Peyer's patch (tissue), 4 donors: Measurements from ENCODE around the gene ZNF81. TPM values are rescaled to one million over a fixed set of nuclear protein-coding genes. Genes with fewer than 3 reads are reported as not detected.
"Not testable (repeated sequence)": the region's sequence is repeated elsewhere in the genome, so short reads cannot be mapped to it uniquely, and the experiment has no call there.

Source experiments
- DNase-seq, 3 donors: peaks; one replicate each; pipeline ENCODE4 v3.0.0-alpha.2; 2017 to 2019
- H3K27ac ChIP-seq, 4 donors: fragments of 200-600 bp; sonication (generic); one replicate each; pipeline ENCODE4 v1.5.1; 2016 to 2019
- H3K27me3 ChIP-seq, 2 donors: fragments of 200-600 bp; sonication (generic); one replicate each; pipeline ENCODE4 v1.5.1; 2019
- H3K36me3 ChIP-seq, 3 donors: fragments of 200-600 bp; sonication (generic); one replicate each; pipeline ENCODE4 v1.5.1; 2016 to 2019
- H3K4me1 ChIP-seq, 4 donors: fragments of 200-600 bp; sonication (generic); one replicate each; pipeline ENCODE4 v1.5.1; 2016 to 2019
- H3K4me3 ChIP-seq, 4 donors: fragments of 200-600 bp; sonication (generic); 1 replicate in 3 of 4; 2 replicates in 1 of 4; pipeline ENCODE4 v1.5.1; 2016 to 2019; ENCODE audit warnings: mild to moderate bottlenecking in 1 of 4
- H3K9me3 ChIP-seq, 4 donors: fragments of 200-600 bp; sonication (generic); one replicate each; pipeline ENCODE4 v1.5.1; 2016 to 2019; ENCODE audit warnings: mild to moderate bottlenecking in 1 of 4
- POLR2A ChIP-seq, 2 donors: fragments of 450-650 bp; IDR thresholded peaks; one replicate each; pipeline ENCODE4 v1.5.1; 2017; ENCODE audit warnings: antibody characterized with exemption in 2 of 2, mild to moderate bottlenecking in 2 of 2, moderate library complexity in 2 of 2
- total RNA-seq, 4 donors: library from RNA; depleted of rRNA; stranded (reverse); fragments of >200 nt; gene quantifications; one replicate each; pipeline ENCODE4 v1.1.0, GENCODE V29; 2016
- TF ChIP-seq, protein P1 (sequence below), 6 experiments: fragments of 450-650 bp in 4 of 6; fragments of 200-600 bp in 2 of 6; sonication (generic) in 1 of 6; IDR thresholded peaks; one replicate each; pipeline ENCODE4 v1.5.1; 2017 to 2019; ENCODE audit warnings: antibody characterized with exemption in 6 of 6, mild to moderate bottlenecking in 3 of 6, moderate library complexity in 1 of 6

Gene ZNF81
- total RNA-seq, 4 donors from 2014 or later = 8.3 to 13.9 (median 10.6) TPM

- Histone ChIP-seq H3K27ac (no peak overlapping the region), H3K27me3 (no peaks in the 10 kb centered on the region), H3K4me3 (no peak overlapping the region), H3K9me3 (no peaks in the 10 kb centered on the region), H3K36me3 (no peaks in the 10 kb centered on the region), H3K4me1 (peaks cover 0 to 3% (median 0%) of the 10 kb centered on the region in 4 donors)
- DNase-seq = no peak
- no peak for TF ChIP-seq POLR2A (IDR thresholded peaks at IDR 0.05)
- TF ChIP-seq, protein P1, sequence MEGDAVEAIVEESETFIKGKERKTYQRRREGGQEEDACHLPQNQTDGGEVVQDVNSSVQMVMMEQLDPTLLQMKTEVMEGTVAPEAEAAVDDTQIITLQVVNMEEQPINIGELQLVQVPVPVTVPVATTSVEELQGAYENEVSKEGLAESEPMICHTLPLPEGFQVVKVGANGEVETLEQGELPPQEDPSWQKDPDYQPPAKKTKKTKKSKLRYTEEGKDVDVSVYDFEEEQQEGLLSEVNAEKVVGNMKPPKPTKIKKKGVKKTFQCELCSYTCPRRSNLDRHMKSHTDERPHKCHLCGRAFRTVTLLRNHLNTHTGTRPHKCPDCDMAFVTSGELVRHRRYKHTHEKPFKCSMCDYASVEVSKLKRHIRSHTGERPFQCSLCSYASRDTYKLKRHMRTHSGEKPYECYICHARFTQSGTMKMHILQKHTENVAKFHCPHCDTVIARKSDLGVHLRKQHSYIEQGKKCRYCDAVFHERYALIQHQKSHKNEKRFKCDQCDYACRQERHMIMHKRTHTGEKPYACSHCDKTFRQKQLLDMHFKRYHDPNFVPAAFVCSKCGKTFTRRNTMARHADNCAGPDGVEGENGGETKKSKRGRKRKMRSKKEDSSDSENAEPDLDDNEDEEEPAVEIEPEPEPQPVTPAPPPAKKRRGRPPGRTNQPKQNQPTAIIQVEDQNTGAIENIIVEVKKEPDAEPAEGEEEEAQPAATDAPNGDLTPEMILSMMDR (IDR thresholded peaks at IDR 0.05) = no peak
These were observed 1.7 kb downstream of the ZNF81 start for GRCh38 chrX:47838361-47838760.

- Histone ChIP-seq H3K4me1 (peaks cover 0 to 3% (median 0%) of the 10 kb centered on the region in 4 donors), H3K36me3 (no peaks in the 10 kb centered on the region), H3K27me3 (no peaks in the 10 kb centered on the region), H3K27ac (no peak overlapping the region), H3K4me3 (no peak overlapping the region), H3K9me3 (no peaks in the 10 kb centered on the region)
- TF ChIP-seq, protein P1 (IDR thresholded peaks at IDR 0.05) = no peak
- TF ChIP-seq POLR2A (IDR thresholded peaks at IDR 0.05) = no peak
- DNase-seq = no peak
These were observed 3.4 kb downstream of the ZNF81 start for GRCh38 chrX:47840111-47840510.

- TF ChIP-seq POLR2A (IDR thresholded peaks at IDR 0.05) = no peak
- TF ChIP-seq, protein P1 (IDR thresholded peaks at IDR 0.05) = no peak
- no peak overlapping the region for H3K27ac ChIP-seq
These were observed 6.7 kb downstream of the ZNF81 start for GRCh38 chrX:47843363-47843762.

GRCh38 chrX:47844117-47844516 lies 7.4 kb downstream of the ZNF81 start:
- TF ChIP-seq, protein P1 (IDR thresholded peaks at IDR 0.05) = no peak
- no peak for TF ChIP-seq POLR2A (IDR thresholded peaks at IDR 0.05)
- DNase-seq = no peak
- no peak overlapping the region for H3K27ac ChIP-seq
- H3K9me3 ChIP-seq = no peaks in the 10 kb centered on the region
- no peaks in the 10 kb centered on the region for H3K4me1 ChIP-seq
- no peak overlapping the region for H3K4me3 ChIP-seq
- H3K27me3 ChIP-seq = no peaks in the 10 kb centered on the region
- H3K36me3 ChIP-seq = peaks cover 0 to 6% (median 0%) of the 10 kb centered on the region in 3 donors

More at GRCh38 chrX:47843363-47843762, 6.7 kb downstream of the ZNF81 start:
- DNase-seq = no peak
- H3K27me3 ChIP-seq = no peaks in the 10 kb centered on the region
- H3K36me3 ChIP-seq = peaks cover 0 to 6% (median 0%) of the 10 kb centered on the region in 3 donors
- no peaks in the 10 kb centered on the region for H3K9me3 ChIP-seq
- no peaks in the 10 kb centered on the region for H3K4me1 ChIP-seq
- no peak overlapping the region for H3K4me3 ChIP-seq

DNA sequence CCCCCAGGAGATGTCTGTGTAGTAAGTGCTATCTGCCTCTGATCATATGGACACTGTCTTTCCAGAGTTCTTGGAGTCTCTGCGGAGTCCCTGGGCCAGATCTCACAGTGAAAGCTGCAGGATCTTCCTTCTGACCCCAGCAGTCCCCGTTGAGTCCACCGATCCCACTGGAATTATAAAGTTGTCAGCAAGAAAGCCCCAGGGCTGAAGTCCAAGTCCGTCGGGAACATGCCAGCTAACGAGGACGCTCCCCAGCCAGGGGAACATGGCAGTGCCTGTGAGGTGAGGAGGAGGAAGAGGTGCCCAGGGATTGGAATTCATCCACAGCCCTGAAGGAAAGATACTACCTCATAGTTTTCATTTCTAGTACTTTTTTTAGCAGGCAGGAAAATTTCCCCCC lies 9.3 kb downstream of the ZNF81 start:
- H3K36me3 ChIP-seq = peaks cover 0 to 6% (median 0%) of the 10 kb centered on the region in 3 donors
- no peak overlapping the region for H3K4me3 ChIP-seq
- peak in 2 of 3 donors; percentile 50 to 54 for DNase-seq
- no peaks in the 10 kb centered on the region for H3K27me3 ChIP-seq
- H3K4me1 ChIP-seq = no peaks in the 10 kb centered on the region
- peak overlapping the region in 2 of 4 donors; percentile 22 to 25 for H3K27ac ChIP-seq
- TF ChIP-seq POLR2A (IDR thresholded peaks at IDR 0.05) = no peak
- TF ChIP-seq, protein P1 (IDR thresholded peaks at IDR 0.05) = no peak
- no peaks in the 10 kb centered on the region for H3K9me3 ChIP-seq

DNA sequence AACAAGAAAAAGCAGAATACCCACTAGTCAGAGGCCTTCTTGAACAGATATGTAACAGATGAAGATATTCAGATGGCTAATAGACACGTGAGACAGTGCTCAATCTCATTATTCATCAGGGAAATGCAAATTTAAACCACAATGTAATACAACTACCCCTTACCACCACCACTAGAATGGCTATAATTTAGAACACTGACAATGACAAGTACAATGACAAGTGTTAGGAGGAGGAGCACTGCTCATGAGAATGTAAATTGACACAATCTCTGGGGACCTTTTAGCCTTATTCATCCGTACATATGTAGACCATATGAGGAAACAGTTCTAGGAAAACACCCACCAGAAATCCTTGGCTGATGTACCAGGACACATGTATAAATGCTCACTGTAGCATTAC lies 13.1 kb downstream of the ZNF81 start:
- DNase-seq = no peak
- Histone ChIP-seq H3K9me3 (no peaks in the 10 kb centered on the region), H3K27me3 (no peaks in the 10 kb centered on the region), H3K27ac (no peak overlapping the region), H3K4me3 (no peak overlapping the region), H3K36me3 (peaks cover 0 to 6% (median 0%) of the 10 kb centered on the region in 3 donors), H3K4me1 (no peaks in the 10 kb centered on the region)
- TF ChIP-seq, protein P1 (IDR thresholded peaks at IDR 0.05) = no peak
- no peak for TF ChIP-seq POLR2A (IDR thresholded peaks at IDR 0.05)

DNA sequence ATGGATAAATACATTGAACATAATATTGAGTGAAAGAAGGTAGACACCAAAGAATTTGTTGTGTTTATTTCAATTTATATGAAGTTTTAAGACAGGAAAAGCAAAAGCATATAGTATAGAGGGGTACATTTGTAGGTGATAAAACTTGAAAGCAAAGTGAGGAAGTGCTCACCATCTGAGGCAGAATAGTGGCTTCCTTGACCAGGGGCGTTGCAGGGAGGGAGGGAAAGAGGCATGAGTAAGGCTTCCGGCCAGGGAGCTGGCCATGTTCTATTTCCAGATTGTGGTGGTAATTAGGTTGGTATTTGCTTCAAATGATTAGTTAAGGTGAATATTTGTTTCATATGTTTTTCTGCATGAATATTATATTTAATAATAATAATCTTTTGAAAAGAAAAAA lies 13.7 kb downstream of the ZNF81 start:
- H3K36me3 ChIP-seq, DNase-seq, H3K4me1 ChIP-seq, H3K27me3 ChIP-seq, H3K27ac ChIP-seq, H3K4me3 ChIP-seq, H3K9me3 ChIP-seq: not testable (repeated sequence)
